ENCODE measurements around the gene PEX10.

Gene PEX10

DNA sequence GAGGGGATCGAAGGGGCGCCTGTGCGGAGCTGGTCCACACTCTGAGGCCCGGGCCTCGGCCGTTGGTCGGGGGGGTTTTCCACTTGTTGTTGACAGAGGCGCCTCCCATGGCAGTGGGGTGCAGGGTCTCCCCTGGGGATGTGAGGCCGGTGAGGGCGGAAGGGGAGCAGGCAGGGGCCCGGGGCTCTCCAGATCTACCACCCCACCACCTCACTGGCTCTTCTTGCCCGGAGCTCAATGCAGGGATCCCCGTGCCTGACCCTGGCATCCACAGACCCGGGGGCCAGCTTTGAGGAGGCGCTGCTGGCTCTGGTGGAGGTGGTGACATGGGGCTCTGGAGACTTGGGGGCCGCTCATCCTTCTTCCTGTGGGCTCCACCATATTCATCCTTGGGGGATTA, 7.1 kb upstream of the PEX10 start:
- Histone ChIP-seq H4K20me1 (ENCODE audit: insufficient read depth, low read length, poor library complexity, severe bottlenecking) (no peaks in the 10 kb centered on the region), H3K79me2 (ENCODE audit: insufficient read depth, low read length) (peaks cover 9% of the 10 kb centered on the region; the same call in 1 of the 2 replicates), H3K27me3 (ENCODE audit: insufficient read depth, low read length, poor library complexity, severe bottlenecking) (no peaks in the 10 kb centered on the region), H3K9me2 (replicated peaks; ENCODE audit: low read depth, low read length) (no peaks in the 10 kb centered on the region), H3K4me3 (ENCODE audit: low read length, poor library complexity, severe bottlenecking) (no peak overlapping the region), H3F3A (ENCODE audit: low read depth) (no peaks in the 10 kb centered on the region), H3K9me3 (ENCODE audit: insufficient read depth, low read depth, low read length) (peaks cover 4% of the 10 kb centered on the region; the same call in 1 of the 2 replicates), H3K9ac (ENCODE audit: low read depth, low read length, poor library complexity, severe bottlenecking) (no peak overlapping the region), H3K4me2 (ENCODE audit: low read depth, low read length, poor library complexity, severe bottlenecking) (no peak overlapping the region), H3K36me3 (ENCODE audit: insufficient read depth, low read length) (no peaks in the 10 kb centered on the region), H3K4me1 (ENCODE audit: insufficient read depth, low read length, poor library complexity, severe bottlenecking) (peaks cover 26% of the 10 kb centered on the region), H2AFZ (ENCODE audit: low read length) (no peak overlapping the region)
- no peak for TF ChIP-seq EZH2phosphoT487 (IDR thresholded peaks at IDR 0.05; ENCODE audit: borderline replicate concordance)
- TF ChIP-seq, protein P1, sequence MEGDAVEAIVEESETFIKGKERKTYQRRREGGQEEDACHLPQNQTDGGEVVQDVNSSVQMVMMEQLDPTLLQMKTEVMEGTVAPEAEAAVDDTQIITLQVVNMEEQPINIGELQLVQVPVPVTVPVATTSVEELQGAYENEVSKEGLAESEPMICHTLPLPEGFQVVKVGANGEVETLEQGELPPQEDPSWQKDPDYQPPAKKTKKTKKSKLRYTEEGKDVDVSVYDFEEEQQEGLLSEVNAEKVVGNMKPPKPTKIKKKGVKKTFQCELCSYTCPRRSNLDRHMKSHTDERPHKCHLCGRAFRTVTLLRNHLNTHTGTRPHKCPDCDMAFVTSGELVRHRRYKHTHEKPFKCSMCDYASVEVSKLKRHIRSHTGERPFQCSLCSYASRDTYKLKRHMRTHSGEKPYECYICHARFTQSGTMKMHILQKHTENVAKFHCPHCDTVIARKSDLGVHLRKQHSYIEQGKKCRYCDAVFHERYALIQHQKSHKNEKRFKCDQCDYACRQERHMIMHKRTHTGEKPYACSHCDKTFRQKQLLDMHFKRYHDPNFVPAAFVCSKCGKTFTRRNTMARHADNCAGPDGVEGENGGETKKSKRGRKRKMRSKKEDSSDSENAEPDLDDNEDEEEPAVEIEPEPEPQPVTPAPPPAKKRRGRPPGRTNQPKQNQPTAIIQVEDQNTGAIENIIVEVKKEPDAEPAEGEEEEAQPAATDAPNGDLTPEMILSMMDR (conservative IDR thresholded peaks at IDR 0.05; ENCODE audit: low read length), result no peak

DNA sequence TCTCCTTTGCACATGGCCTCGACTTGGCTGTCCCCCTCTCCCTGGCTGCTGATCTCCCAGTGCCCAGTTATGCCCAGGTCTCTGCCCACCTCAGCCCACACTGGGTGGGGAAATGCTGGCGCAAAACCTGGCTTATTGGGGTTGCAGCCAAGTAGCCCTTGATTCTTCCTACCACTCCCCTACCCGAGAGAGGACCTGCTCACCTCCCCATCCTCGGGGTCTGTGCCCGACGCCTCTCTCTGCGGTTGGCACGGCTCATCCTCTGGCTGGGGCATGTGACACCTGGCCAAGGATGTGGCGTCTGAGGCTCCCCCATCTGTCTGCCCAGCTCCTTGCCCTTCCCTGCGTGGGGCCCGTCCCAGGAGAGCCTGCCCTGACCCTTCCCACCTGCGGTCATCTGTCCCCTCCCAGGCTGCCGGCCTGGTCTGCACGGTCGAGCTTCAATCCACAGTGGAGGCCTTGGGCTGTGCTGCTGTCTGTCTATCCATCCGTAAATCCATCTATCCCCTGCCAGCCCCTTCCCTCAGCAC, 6.5 kb upstream of the PEX10 start:
- TF ChIP-seq, protein P1 (conservative IDR thresholded peaks at IDR 0.05; ENCODE audit: low read length), result no peak
- no peak for TF ChIP-seq EZH2phosphoT487 (IDR thresholded peaks at IDR 0.05; ENCODE audit: borderline replicate concordance)
- H3K9me3 ChIP-seq (ENCODE audit: insufficient read depth, low read depth, low read length), result peaks cover 4% of the 10 kb centered on the region; the same call in 1 of the 2 replicates
- peaks cover 12% of the 10 kb centered on the region; the same call in 1 of the 2 replicates for H3K79me2 ChIP-seq (ENCODE audit: insufficient read depth, low read length)
- no peaks in the 10 kb centered on the region for H3K9me2 ChIP-seq (replicated peaks; ENCODE audit: low read depth, low read length)
- peaks cover 31% of the 10 kb centered on the region for H3K4me1 ChIP-seq (ENCODE audit: insufficient read depth, low read length, poor library complexity, severe bottlenecking)
- H2AFZ ChIP-seq (ENCODE audit: low read length), result no peak overlapping the region
- H3F3A ChIP-seq (ENCODE audit: low read depth), result no peaks in the 10 kb centered on the region
- H3K4me2 ChIP-seq (ENCODE audit: low read depth, low read length, poor library complexity, severe bottlenecking), result no peak overlapping the region
- no peaks in the 10 kb centered on the region for H4K20me1 ChIP-seq (ENCODE audit: insufficient read depth, low read length, poor library complexity, severe bottlenecking)
- no peak overlapping the region for H3K4me3 ChIP-seq (ENCODE audit: low read length, poor library complexity, severe bottlenecking)
- no peak overlapping the region for H3K9ac ChIP-seq (ENCODE audit: low read depth, low read length, poor library complexity, severe bottlenecking)
- H3K36me3 ChIP-seq (ENCODE audit: insufficient read depth, low read length), result no peaks in the 10 kb centered on the region
- no peaks in the 10 kb centered on the region for H3K27me3 ChIP-seq (ENCODE audit: insufficient read depth, low read length, poor library complexity, severe bottlenecking)

DNA sequence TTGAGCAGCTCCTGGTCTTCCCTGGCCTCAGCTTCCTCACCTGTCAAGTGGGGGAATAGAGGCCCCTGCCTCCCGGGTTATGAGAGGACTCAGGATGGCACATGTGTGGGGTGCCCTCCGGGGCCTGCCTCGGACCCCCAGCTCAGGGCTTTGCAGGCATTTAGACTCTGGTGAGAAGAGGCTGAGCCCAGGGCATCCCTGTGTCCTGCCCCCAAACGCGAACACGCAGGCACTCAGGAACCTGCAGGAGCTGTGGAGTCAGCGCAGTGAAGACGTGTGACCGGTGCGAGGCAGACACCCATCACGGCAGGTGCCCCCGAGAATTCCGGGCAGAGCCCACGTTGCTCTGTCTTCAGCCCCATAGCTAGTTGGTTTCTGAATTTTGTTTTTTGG, 5.5 kb upstream of the PEX10 start:
- Histone ChIP-seq H3K27me3 (ENCODE audit: insufficient read depth, low read length, poor library complexity, severe bottlenecking) (no peaks in the 10 kb centered on the region), H3K9ac (ENCODE audit: low read depth, low read length, poor library complexity, severe bottlenecking) (no peak overlapping the region), H3K4me3 (ENCODE audit: low read length, poor library complexity, severe bottlenecking) (no peak overlapping the region), H3K4me1 (ENCODE audit: insufficient read depth, low read length, poor library complexity, severe bottlenecking) (peaks cover 39% of the 10 kb centered on the region), H2AFZ (ENCODE audit: low read length) (no peak overlapping the region), H3F3A (ENCODE audit: low read depth) (no peaks in the 10 kb centered on the region), H3K36me3 (ENCODE audit: insufficient read depth, low read length) (no peaks in the 10 kb centered on the region), H3K9me3 (ENCODE audit: insufficient read depth, low read depth, low read length) (no peaks in the 10 kb centered on the region), H3K4me2 (ENCODE audit: low read depth, low read length, poor library complexity, severe bottlenecking) (no peak overlapping the region), H3K9me2 (replicated peaks; ENCODE audit: low read depth, low read length) (no peaks in the 10 kb centered on the region), H4K20me1 (ENCODE audit: insufficient read depth, low read length, poor library complexity, severe bottlenecking) (no peaks in the 10 kb centered on the region), H3K79me2 (ENCODE audit: insufficient read depth, low read length) (peaks cover 22% of the 10 kb centered on the region)
- TF ChIP-seq EZH2phosphoT487 (IDR thresholded peaks at IDR 0.05; ENCODE audit: borderline replicate concordance), result no peak
- TF ChIP-seq, protein P1 (conservative IDR thresholded peaks at IDR 0.05; ENCODE audit: low read length), result no peak

Measured in Loucy (cell line).